GM18520 (cell line): ENCODE measurements around the gene CLEC16A.

ENCODE experiments used
- ATAC-seq: cut with Tn5 transposase; IDR thresholded peaks from one replicate; pipeline ENCODE4 v1.9.1; 2021; ENCODE audit not compliant: unreplicated experiment

CLEC16A gene

DNA sequence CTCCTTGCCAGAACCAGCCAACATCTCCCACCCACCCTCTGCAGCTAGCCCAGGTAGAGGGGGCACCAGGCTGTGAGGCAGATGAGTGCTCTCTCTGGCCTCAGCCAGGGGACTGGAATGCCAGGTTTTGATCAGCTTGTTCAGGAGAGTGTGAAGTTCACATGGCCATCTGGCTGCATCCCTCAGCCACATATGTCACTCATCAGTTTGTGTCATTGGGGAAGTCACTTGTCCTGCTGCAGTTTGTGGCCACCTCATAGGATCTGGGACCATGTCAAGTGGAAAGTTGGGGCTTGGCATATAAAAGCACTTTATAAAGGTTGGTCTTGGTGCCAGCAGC lies 164.1 kb downstream of the CLEC16A start:
- no peak for ATAC-seq

DNA sequence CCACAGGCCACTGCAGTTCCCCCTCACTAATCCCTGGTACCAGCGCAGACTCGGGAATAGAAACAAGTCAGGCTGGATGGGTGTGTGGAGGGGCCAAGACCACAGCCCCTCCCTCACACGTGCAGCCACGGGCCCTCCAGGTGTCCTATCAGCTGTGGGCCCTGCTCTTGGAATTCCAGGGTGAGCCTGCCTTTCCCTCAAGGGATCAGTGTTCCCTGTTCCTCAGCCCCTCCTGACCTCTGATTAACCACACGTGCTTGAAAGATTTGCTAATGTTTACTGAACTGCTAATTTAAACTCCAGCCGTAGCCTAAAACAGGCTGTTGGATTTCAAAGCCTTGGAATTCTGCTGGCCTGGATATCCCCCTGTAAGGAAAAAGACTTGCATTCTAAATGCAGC lies 165.2 kb downstream of the CLEC16A start:
- ATAC-seq, result no peak

DNA sequence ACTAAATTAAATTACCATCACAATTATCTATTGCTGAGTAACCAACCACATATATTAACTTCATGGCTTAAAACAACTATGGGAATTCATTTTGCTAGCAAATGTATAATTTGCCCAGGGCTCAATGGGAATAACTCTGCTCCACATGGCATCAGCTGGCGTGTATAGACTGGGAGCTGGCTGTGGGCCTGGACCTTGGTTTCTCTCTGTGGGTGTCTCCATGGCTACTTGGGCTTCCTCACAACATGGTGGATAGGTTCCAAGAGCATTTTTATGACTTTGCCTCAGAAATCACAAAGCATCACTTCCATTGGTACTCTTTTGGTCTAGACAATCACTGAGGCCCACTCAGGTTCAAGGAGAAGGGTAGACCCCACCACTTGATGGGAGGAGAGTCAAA lies 166.8 kb downstream of the CLEC16A start:
- ATAC-seq, result no peak

DNA sequence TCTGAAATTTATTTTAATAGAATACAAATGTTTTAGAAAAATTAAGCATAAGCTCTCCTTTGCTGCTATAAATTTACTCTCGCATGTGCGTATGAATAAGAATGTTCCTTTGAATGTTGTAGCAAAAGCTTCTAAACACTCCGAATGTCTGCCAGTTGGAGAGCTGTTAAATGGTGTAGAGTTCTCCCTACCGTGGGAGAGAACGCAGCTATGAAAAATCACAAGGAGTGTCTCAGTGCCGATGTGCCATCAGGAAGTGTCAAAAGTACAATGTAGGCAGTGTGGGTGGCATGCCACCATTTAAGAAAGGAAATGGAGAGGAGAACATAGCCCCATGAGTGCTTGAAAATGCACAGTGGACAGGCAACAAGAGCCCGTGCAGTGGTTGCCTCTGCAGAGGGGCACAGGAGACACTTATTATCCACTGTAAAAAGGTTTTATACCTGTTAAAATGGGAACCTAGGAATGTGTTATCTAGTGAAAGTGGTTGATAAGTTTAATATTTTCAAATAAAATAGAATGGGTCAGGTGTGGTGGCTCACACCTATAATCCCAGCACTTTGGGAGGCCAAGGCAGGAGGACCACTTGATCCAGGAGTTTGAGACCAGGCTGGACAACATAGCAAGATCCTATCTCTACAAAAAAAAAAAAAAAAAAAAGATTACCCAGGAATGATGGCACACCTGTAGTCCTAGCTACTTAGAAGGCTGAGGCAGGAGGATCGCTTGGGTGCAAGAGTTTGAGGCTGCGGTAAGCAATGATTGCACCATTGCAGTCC lies 167.7 kb downstream of the CLEC16A start:
- ATAC-seq, result no peak

DNA sequence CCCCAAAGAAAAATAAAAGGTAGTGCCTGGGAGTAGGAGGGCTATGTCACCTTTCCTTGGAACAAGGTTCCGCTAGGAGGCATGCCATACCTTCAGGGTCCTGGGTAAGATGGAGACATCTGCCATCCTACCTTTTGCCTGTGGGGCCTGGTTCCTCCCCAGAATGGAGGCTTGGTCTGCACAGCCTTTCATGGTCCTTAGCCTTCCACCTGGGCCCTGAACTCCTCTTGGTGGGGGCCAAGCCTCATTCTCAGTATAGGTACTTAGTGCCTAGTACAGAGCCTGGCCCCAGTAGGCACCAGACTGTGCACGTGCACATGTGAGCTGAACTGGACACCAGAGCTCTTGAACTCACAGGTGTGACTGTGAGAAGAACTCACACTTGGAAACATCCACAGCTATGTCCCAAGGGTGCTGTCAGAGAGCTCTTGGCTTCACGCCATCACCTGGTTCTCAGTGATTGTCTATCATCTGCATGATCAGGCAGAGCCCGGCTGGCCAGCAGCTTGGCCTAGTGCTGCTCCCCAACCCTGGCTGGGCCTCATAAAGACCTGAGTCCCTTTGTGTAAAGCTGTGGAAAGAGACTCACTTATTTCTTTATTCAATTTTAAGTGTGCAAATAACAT lies 168.5 kb downstream of the CLEC16A start:
- ATAC-seq, result no peak

DNA sequence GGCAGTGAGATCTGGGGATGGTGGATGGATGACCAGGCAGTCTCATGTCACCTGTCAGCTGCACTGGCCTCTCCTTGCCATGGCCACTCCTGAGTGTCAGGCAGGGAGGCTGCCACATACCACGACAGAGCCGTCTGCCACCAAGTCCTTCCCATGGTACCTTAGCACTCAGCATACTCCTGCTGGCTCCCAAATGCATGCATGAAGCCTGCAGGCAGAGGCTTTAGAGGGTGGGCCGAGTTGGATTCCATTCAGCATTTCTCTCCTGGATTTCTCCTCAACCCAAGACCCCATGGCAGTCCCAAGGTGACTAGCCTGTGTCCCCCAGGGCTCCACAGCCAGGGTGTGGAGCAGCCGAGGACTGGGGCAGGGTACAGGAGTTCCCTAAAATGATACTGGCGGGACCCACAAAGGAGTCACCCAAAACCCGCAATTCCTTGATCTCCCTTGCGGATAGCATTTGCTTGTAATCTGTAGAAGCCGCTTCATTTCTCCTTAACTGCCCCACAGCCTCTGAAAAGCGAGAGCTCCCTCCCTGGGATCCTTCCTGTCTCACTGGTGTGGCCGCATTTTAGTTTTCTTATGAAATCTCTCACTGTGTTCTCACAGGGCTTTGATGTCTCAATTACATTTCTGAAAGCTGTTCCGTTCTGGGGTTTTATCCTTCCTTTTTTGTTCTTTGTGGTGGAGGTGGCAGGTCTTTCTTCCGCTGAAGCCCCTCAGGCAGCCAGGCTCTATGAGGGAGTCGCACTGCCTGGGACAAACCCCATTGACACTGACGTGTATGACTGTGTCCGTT lies 170.2 kb downstream of the CLEC16A start:
- ATAC-seq, result no peak

DNA sequence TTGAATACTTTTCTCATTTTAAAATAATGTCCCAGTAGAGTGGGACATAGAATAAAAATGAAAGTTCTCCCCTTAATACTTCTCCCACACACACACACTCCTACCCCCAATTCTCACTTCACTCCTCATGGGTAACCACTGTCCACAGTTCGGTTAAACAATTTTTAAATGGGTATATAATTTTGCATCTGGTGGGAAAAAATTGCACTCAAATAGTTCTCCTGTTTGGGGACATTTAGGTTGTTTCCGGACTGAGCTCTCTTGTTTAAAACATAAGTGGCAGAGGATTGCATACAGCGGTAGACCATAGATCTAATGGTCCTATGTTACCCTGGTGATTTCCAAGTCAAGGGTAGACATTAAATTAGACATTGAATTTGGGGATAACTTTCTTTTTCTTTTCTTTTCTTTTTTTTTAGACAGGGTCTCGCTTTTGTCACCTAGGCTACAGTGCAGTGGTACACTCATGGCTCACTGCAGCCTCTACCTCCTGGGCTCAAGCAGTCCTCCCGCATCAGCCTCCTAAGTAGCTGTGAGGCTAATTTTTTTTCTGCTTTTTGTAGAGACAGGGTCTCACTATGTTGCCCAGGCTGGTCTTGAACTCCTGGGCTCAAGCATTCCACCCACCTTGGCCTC lies 173.3 kb downstream of the CLEC16A start:
- ATAC-seq, result peak; percentile 46

DNA sequence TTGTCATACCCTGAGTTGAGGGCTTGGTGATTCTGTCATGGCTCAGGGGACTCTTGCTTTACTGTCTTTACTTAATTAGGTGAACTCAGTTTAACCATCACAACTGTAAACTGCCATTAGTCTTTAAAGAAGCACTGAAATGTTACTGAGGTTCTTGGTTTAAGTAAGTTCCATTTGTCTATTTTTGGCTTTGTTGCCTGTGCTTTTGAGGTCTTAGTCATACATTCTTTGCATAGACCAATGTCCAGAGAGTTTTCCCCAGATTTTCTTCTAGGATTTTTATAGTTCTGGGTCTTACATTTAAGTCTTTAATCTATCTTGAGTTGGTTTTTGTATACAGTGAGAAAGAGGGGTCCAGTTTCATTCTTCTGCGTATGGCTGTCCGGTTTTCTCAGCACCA lies 174.1 kb downstream of the CLEC16A start:
- ATAC-seq, result no peak

DNA sequence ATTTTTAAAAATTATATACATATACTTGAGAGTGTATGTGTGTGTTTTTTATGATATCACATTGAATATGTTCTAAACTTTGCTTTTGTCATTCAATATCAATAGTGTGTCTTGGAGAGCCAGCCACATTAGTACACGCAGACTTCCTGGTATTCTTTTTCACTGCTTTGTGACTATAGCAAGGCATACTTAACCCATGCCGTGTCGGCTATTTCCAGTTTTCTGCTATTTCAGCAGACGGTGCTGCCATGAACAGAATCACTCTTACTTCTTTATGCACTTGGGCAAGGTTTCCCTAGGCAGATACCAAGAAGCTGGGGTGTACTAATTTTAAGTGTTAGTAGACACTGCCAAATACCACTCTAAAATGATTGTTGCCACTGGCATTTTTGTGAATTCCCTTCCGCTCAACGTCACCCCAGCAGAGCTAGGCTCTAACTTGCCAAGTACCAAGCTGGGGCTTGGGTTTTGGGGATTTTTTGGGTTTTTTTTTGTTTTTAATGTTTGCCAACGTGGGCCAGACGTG lies 176.8 kb downstream of the CLEC16A start:
- ATAC-seq, result no peak

DNA sequence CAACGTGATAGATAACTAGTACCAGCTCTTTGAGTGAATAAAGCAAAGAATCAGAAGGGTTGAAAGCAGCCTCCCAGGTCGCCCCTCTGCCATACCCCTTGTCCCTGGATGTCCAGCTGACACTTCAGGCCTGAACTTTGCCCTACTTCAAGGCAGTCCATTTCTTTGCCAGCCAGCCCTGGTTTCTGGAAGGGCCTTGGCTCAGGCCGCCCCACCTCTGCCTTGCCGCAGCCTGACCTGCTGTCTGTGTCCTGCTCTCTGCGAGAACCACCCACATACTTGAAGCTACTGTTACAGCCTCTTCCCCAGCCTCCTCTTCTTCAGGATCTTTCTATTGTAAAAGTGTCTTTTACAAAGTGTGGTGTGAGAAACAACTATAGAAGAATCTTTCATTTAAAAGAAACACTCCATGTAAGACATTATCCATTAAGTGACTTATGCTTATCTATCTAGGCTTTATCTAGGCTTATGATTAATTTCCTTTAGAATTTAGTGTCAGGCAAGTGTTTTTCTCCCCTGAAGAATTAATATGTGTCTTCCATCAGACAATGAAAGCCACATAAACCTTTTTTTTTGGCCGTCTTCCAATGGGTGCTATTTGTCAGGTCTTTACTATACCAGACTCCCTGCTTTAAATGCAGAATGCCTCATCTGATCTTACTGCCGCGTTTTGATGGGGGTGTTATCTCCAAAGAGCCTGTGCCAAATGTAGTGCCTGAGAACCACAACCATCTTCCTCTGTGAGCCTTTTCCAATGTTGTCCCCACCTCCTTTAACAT lies 177.7 kb downstream of the CLEC16A start:
- no peak for ATAC-seq

DNA sequence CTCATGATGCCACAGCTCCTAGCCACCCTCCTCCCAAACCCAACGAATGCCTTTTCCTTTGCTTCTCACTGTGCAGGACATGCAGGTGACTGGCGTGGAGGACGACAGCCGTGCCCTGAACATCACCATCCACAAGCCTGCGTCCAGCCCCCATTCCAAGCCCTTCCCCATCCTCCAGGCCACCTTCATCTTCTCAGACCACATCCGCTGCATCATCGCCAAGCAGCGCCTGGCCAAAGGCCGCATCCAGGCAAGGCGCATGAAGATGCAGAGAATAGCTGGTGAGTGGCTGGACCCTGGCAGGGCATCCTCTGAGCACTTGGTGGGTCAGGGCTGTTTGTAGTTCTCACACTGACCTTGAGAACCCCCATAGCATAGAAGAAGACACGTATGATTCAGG lies 179.3 kb downstream of the CLEC16A start:
- no peak for ATAC-seq

DNA sequence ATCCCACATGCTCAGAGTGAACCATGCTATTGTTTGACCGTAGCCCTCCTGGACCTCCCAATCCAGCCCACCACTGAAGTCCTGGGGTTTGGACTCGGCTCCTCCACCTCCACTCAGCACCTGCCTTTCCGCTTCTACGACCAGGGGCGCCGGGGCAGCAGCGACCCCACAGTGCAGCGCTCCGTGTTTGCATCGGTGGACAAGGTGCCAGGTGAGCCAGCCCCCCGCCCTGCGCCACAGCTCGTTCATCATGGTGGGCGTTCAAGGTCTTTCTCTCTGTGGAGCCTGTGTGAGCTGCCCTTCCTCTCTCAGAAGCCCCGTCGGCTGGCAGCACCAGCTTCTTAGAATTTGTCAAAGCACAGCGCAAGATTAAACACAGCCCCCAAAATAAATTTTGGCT lies 181.6 kb downstream of the CLEC16A start:
- no peak for ATAC-seq

DNA sequence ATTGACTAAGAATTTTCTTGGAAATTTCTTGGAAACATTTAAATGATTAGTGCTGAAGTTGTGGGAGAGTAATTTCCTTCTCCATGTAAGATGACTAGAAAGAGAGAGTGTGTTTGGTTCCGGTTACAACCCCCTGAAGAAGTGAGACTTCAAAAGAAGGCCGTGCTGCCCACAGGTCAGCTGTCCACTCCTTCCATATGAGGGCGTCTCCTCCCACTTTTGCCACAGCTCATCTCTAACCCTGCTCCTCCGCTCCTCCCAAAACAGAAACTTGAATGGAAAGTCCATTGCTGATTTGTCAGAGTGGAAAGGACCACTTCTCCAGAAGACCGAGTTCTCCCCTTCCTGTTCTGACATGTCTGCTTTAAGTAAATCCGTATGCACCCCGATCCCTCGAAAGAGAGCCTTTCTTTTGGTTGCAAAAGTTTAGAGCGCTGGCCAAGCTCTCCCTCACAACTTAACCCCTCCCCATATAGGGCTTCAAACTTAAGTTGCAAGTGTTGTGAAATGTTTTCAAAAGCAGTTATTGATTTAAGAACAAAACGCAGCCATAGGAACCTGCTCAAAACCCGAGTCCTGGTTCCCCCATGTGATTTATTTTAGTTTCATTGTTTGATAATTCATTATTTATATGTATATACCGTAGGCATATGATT lies 182.2 kb downstream of the CLEC16A start:
- no peak for ATAC-seq

DNA sequence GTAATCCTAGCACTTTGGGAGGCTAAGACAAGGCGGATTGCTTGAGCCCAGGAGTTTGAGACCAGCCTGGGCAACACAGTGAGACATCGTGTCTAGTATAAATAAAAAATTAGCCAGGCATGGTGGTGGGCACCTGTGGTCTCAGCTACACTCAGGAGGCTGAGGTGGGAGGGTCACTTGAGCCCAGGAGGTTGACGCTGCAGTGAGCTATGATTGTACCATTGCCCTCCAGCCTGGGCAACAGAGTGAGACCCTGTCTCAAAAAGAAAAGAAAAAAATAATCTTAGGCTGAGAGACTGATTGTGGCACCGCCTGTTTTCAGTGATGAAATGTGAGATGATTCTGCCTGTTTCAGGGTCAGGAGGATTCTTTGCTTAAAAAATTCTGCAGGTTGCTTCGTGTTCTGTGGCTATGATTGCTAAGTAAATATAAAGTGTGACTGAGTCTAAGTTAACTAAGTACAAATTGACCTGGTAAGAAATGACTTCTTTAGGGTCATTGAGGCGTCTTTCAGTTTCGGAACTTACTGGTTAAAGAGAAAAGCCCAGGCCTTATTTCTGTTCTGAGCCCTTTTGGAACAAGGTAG lies 183.3 kb downstream of the CLEC16A start:
- ATAC-seq, result no peak

DNA sequence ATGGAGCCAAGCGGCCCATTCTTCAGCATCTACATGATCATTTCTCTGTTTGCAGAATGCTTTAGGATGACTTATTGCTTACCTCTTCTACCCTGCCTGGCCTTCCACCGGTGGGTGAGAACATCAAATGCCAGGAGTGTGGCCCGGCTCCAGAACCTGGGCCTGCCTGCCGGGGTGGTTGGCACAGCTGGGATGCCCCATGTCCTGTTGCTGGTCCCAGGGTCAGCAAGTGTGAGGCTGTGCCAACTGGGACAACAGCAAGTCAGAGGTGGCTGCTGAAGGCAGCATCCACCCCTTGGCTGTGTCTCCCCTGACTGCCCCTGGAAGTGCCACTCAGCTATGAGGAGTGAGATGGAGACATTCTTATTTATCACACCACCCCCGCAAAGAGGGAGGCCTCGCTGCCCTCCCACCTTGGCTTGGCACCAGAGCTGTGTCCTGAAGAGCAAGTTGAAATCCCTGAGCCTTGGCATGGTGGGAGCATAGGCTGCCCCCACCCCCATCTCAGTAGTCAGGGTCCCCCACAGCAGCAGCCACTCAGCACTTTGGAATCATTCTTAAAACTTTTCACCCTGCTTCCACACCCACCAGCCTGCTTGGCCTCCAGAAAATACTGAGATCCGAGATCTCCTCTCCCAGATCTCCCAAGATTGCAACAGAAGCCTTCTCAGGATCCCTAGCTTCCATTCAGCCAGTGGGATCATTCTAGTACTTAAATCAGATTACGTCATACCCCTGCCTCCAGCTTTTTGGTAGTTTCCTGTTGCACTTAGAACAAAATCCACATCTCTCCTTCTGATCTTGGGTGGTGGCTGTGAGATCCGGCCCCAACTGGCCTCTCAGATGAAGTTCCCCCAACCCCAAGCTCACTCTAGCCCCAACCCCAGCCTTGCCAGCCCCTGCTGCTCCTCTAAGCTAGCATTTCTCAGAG lies 184.1 kb downstream of the CLEC16A start:
- no peak for ATAC-seq

DNA sequence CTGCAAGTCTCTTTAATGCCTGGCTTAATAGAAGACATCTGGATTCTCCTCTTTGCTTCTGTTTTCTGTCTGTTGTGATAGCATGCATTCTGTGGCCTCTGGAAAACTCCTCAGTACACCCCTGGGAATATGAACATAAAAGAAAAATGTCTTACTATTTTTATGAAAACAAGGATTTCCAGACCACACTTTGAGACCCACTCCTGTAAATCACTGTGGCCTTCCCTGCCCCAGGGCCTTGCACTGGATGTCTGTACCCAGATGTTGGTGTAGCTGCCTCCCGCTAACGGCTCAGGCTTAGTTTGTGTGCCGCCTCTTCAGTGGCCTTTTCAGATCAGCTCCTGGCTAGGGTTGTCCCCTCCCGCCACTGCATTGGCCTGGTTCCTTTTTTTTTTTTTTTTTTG lies 185.0 kb downstream of the CLEC16A start:
- no peak for ATAC-seq

DNA sequence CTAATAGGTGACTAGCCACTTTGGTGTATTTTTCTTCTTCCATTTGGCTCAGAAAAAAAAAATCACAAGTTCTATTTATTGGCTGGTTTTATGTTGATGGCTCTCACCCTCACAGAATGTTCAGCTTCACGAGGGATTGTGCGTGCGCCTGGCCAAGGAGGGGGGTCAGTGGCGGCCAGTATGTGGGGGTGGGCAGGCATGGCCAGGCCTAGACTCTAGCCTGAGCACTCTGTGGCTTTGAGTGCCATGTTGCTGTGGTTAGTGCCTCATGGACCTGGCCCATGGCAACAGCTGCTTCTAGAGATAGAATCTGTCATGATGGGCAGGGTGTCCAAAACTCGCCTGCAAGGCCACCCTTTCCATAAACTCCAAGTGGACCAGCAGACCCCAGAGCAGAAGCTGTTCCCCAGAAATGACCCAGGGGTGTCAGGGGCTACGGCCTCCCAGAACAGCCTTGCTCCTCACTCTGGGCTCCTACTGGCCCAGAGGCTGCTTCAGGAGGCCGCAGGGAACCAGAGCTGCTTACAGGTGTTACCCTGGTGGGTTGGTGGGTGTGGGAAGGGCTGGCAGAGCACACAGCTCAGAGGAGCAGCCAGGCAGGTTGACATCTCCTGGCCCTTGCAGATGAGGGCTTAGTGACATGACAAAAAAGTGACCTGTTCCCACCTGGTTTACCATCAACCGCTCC lies 186.8 kb downstream of the CLEC16A start:
- no peak for ATAC-seq

DNA sequence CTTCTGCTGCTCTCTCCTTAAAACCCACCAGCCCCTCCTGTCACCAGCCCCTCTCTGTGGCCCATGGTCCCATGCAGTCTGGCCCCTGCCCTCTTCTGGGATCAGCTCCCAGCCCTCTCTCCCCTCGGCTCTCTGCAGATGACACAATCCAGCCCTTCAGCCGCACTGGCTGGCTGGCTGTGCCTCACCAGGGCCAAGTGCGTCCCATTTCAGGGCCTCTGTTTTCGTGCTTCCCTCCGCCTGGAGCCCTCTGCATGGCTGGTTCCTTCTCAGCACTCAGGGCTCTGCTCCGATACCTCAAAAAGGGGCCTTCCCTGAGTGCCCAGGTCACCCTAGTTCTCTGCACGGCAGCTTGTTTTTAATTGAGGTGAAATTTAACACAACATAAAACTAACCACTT lies 187.3 kb downstream of the CLEC16A start:
- ATAC-seq, result no peak
